ENCODE results near the gene CD82. TPM values are rescaled to one million over a fixed set of nuclear protein-coding genes. Genes with fewer than 3 reads are reported as not detected.

Gene CD82
- polyA plus RNA-seq, 1 donor (not counting 4 experiments of a cell fraction or from before 2014, with no cell fraction given), result 118 TPM

- peaks cover 2% of the 10 kb centered on the region for H3K9me1 ChIP-seq (ENCODE audit: control insufficient read depth, extremely low read depth, insufficient read depth, low read length)
- peaks cover 8 to 13% of the 10 kb centered on the region in 2 experiments for H3K36me3 ChIP-seq (ENCODE audit: control insufficient read depth in 2 of 2, extremely low read depth in 1 of 2, insufficient read depth in 2 of 2, low read length in 2 of 2)
- no peaks in the 10 kb centered on the region for H3K27me3 ChIP-seq (ENCODE audit: control insufficient read depth, extremely low read depth, insufficient read depth, low read length)
- dilution Hi-C loops (cut with MboI; ENCODE audit: extremely low pct_ligation_motif_present, low sequenced_read_pairs), result no loop called here
- no peaks in the 10 kb centered on the region for H3K9me3 ChIP-seq (ENCODE audit: control insufficient read depth, low read depth, low read length)
- H4K20me1 ChIP-seq (ENCODE audit: control insufficient read depth, extremely low read depth, insufficient read depth, low read length), result no peaks in the 10 kb centered on the region
- H3K27ac ChIP-seq (ENCODE audit: control insufficient read depth, insufficient read depth, low read length), result peak overlapping the region; percentile 94
- peak; percentile 84 for FAIRE-seq
- TF ChIP-seq EZH2 (IDR thresholded peaks at IDR 0.05; ENCODE audit: low read length), result no peak
- no peak for TF ChIP-seq CTCF (optimal IDR thresholded peaks at IDR 0.05 in 1 of 3, IDR thresholded peaks at IDR 0.05 in 1 of 3, conservative IDR thresholded peaks at IDR 0.05 in 1 of 3; ENCODE audit: extremely low read depth in 1 of 3, insufficient read depth in 2 of 3, low read length in 3 of 3)
- H3K79me2 ChIP-seq (ENCODE audit: control insufficient read depth, insufficient read depth, low read length), result peaks cover 66% of the 10 kb centered on the region
- H3K9ac ChIP-seq (ENCODE audit: control insufficient read depth, extremely low read depth, insufficient read depth, low read length), result peak overlapping the region; percentile 3
- DNase-seq (ENCODE audit: low read depth, low spot score), result no peak
- peaks cover 87% of the 10 kb centered on the region for H3K4me1 ChIP-seq (ENCODE audit: control insufficient read depth, extremely low read depth, insufficient read depth, low read length)
- peak overlapping the region; percentile 52 for H3K4me2 ChIP-seq (ENCODE audit: control insufficient read depth, extremely low read depth, insufficient read depth, low read depth, low read length)
- no peak overlapping the region for H2AFZ ChIP-seq (ENCODE audit: control insufficient read depth, low read length)
- H3K4me3 ChIP-seq (ENCODE audit: control insufficient read depth in 2 of 3, extremely low read depth in 1 of 3, insufficient read depth in 2 of 3, low read depth in 1 of 3, low read length in 3 of 3), result no peak overlapping the region
Measured at GRCh38 chr11:44572884-44573283, 7.4 kb downstream of the CD82 start.

GRCh38 chr11:44573333-44573732, 7.9 kb downstream of the CD82 start:
- H3K9me3 ChIP-seq (ENCODE audit: control insufficient read depth, low read depth, low read length), result no peaks in the 10 kb centered on the region
- H4K20me1 ChIP-seq (ENCODE audit: control insufficient read depth, extremely low read depth, insufficient read depth, low read length), result no peaks in the 10 kb centered on the region
- H2AFZ ChIP-seq (ENCODE audit: control insufficient read depth, low read length), result no peak overlapping the region
- peak overlapping the region; percentile 52 for H3K4me2 ChIP-seq (ENCODE audit: control insufficient read depth, extremely low read depth, insufficient read depth, low read depth, low read length)
- H3K4me1 ChIP-seq (ENCODE audit: control insufficient read depth, extremely low read depth, insufficient read depth, low read length), result peaks cover 87% of the 10 kb centered on the region
- TF ChIP-seq EZH2 (IDR thresholded peaks at IDR 0.05; ENCODE audit: low read length) (no peak), CTCF (optimal IDR thresholded peaks at IDR 0.05 in 1 of 3, IDR thresholded peaks at IDR 0.05 in 1 of 3, conservative IDR thresholded peaks at IDR 0.05 in 1 of 3; ENCODE audit: extremely low read depth in 1 of 3, insufficient read depth in 2 of 3, low read length in 3 of 3) (no peak)
- H3K79me2 ChIP-seq (ENCODE audit: control insufficient read depth, insufficient read depth, low read length), result peaks cover 65% of the 10 kb centered on the region
- H3K27me3 ChIP-seq (ENCODE audit: control insufficient read depth, extremely low read depth, insufficient read depth, low read length), result no peaks in the 10 kb centered on the region
- FAIRE-seq (no peak), DNase-seq (ENCODE audit: low read depth, low spot score) (no peak)
- peak overlapping the region; percentile 11 for H3K9ac ChIP-seq (ENCODE audit: control insufficient read depth, extremely low read depth, insufficient read depth, low read length)
- dilution Hi-C loops (cut with MboI; ENCODE audit: extremely low pct_ligation_motif_present, low sequenced_read_pairs), result no loop called here
- H3K4me3 ChIP-seq (ENCODE audit: control insufficient read depth in 2 of 3, extremely low read depth in 1 of 3, insufficient read depth in 2 of 3, low read depth in 1 of 3, low read length in 3 of 3), result no peak overlapping the region
- no peaks in the 10 kb centered on the region for H3K9me1 ChIP-seq (ENCODE audit: control insufficient read depth, extremely low read depth, insufficient read depth, low read length)
- peaks cover 8 to 13% of the 10 kb centered on the region in 2 experiments for H3K36me3 ChIP-seq (ENCODE audit: control insufficient read depth in 2 of 2, extremely low read depth in 1 of 2, insufficient read depth in 2 of 2, low read length in 2 of 2)
- peak overlapping the region; percentile 94 for H3K27ac ChIP-seq (ENCODE audit: control insufficient read depth, insufficient read depth, low read length)
